ENCODE measurements around the gene NANOGP8. TPM values are rescaled to one million over a fixed set of nuclear protein-coding genes. Genes with fewer than 3 reads are reported as not detected.

NANOGP8 gene
- polyA plus RNA-seq, 1 donor from 2014 or later, result not detected

GRCh38 chr15:35047528-35047927 is 37.6 kb downstream of the NANOGP8 start:
- no peak overlapping the region for H3K4me2 ChIP-seq (ENCODE audit: low read length)
- H3K9ac ChIP-seq (ENCODE audit: low read length), result no peak overlapping the region
- H3F3A ChIP-seq (ENCODE audit: insufficient read depth, low read length, poor library complexity, severe bottlenecking), result no peaks in the 10 kb centered on the region
- H3K27me3 ChIP-seq (ENCODE audit: insufficient read depth, low read depth, low read length), result no peaks in the 10 kb centered on the region
- H3K27ac ChIP-seq (ENCODE audit: low read length), result no peak overlapping the region
- TF ChIP-seq POLR2AphosphoS5 (IDR thresholded peaks at IDR 0.05) (no peak), TAF1 (IDR thresholded peaks at IDR 0.05; ENCODE audit: low read depth) (no peak), SMC3 (conservative IDR thresholded peaks at IDR 0.05; ENCODE audit: poor library complexity) (no peak), MXI1 (conservative IDR thresholded peaks at IDR 0.05; ENCODE audit: poor library complexity, severe bottlenecking) (no peak), EP300 (conservative IDR thresholded peaks at IDR 0.05; ENCODE audit: poor library complexity, severe bottlenecking) (no peak), CTCF (IDR thresholded peaks at IDR 0.05; ENCODE audit: poor library complexity, severe bottlenecking) (no peak), REST (IDR thresholded peaks at IDR 0.05; ENCODE audit: borderline replicate concordance) (no peak), EZH2 (IDR thresholded peaks at IDR 0.05; ENCODE audit: borderline replicate concordance, insufficient read depth, low read length, poor library complexity, severe bottlenecking) (no peak), RAD21 (conservative IDR thresholded peaks at IDR 0.05) (no peak)
- H3K36me3 ChIP-seq (ENCODE audit: insufficient read depth, low read length), result no peaks in the 10 kb centered on the region
- H3K9me2 ChIP-seq (ENCODE audit: insufficient read depth, low read length), result no peaks in the 10 kb centered on the region
- no peaks in the 10 kb centered on the region for H4K20me1 ChIP-seq (ENCODE audit: insufficient read depth)
- no peak overlapping the region for H3K4me3 ChIP-seq (ENCODE audit: low read length)
- H2AFZ ChIP-seq (ENCODE audit: low read depth, low read length), result no peak overlapping the region
- H3K79me2 ChIP-seq (replicated peaks; ENCODE audit: insufficient read depth, low read length), result no peaks in the 10 kb centered on the region
- no peaks in the 10 kb centered on the region for H3K9me3 ChIP-seq (ENCODE audit: low read length)

GRCh38 chr15:35043373-35044095 is 41.6 kb downstream of the NANOGP8 start:
- H3K9me2 ChIP-seq (ENCODE audit: insufficient read depth, low read length), result no peaks in the 10 kb centered on the region
- TF ChIP-seq CTCF (IDR thresholded peaks at IDR 0.05; ENCODE audit: poor library complexity, severe bottlenecking) (no peak), SMC3 (conservative IDR thresholded peaks at IDR 0.05; ENCODE audit: poor library complexity) (no peak), REST (IDR thresholded peaks at IDR 0.05; ENCODE audit: borderline replicate concordance) (no peak), EZH2 (IDR thresholded peaks at IDR 0.05; ENCODE audit: borderline replicate concordance, insufficient read depth, low read length, poor library complexity, severe bottlenecking) (no peak), RAD21 (conservative IDR thresholded peaks at IDR 0.05) (no peak), POLR2AphosphoS5 (IDR thresholded peaks at IDR 0.05) (no peak)

More at GRCh38 chr15:35043373-35044095, 41.6 kb downstream of the NANOGP8 start:
- Histone ChIP-seq H3K4me2 (ENCODE audit: low read length) (no peak overlapping the region), H3K9ac (ENCODE audit: low read length) (no peak overlapping the region), H3F3A (ENCODE audit: insufficient read depth, low read length, poor library complexity, severe bottlenecking) (no peaks in the 10 kb centered on the region), H2AFZ (ENCODE audit: low read depth, low read length) (no peak overlapping the region), H3K27me3 (ENCODE audit: insufficient read depth, low read depth, low read length) (no peaks in the 10 kb centered on the region), H3K27ac (ENCODE audit: low read length) (no peak overlapping the region), H3K79me2 (replicated peaks; ENCODE audit: insufficient read depth, low read length) (no peaks in the 10 kb centered on the region), H4K20me1 (ENCODE audit: insufficient read depth) (no peaks in the 10 kb centered on the region), H3K4me3 (ENCODE audit: low read length) (no peak overlapping the region), H3K9me3 (ENCODE audit: low read length) (no peaks in the 10 kb centered on the region), H3K36me3 (ENCODE audit: insufficient read depth, low read length) (no peaks in the 10 kb centered on the region)
